GM18909 (cell line): ENCODE results near the gene RBMS3.
"Not testable (repeated sequence)": the region's sequence is repeated elsewhere in the genome, so short reads cannot be mapped to it uniquely, and the experiment has no call there.

Experiments
- ATAC-seq: cut with Tn5 transposase; IDR thresholded peaks from one replicate; pipeline ENCODE4 v1.9.1; 2021; ENCODE audit warnings: mild to moderate bottlenecking; ENCODE audit not compliant: unreplicated experiment, poor library complexity

Gene RBMS3

GRCh38 chr3:30026851-30027250, 746.0 kb downstream of the RBMS3 start:
- ATAC-seq: no peak

GRCh38 chr3:30034246-30034991, 753.5 kb downstream of the RBMS3 start:
- no peak for ATAC-seq

GRCh38 chr3:30035935-30036567, 755.2 kb downstream of the RBMS3 start:
- ATAC-seq: no peak

GRCh38 chr3:30040126-30040525, 759.3 kb downstream of the RBMS3 start:
- ATAC-seq: no peak

DNA sequence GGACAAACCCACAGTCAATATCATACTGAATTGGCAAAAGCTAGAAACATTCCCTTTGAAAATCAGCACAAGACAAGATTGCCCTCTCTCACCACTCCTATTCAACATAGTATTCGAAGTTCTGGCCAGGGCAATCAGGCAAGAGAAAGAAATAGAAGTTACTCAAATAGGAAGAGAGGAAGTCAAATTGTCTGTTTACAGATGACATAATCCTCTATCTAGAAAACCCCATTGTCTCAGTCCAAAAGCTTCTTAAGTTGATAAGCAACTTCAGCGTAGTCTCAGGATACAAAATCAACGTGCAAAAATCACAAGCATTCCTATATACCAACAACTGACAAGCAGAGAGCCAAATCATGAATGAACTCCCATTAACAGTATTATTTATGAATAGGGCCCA, 760.6 kb downstream of the RBMS3 start:
- ATAC-seq: not testable (repeated sequence)

GRCh38 chr3:30042274-30042859, 761.5 kb downstream of the RBMS3 start:
- ATAC-seq: peak; percentile 60

DNA sequence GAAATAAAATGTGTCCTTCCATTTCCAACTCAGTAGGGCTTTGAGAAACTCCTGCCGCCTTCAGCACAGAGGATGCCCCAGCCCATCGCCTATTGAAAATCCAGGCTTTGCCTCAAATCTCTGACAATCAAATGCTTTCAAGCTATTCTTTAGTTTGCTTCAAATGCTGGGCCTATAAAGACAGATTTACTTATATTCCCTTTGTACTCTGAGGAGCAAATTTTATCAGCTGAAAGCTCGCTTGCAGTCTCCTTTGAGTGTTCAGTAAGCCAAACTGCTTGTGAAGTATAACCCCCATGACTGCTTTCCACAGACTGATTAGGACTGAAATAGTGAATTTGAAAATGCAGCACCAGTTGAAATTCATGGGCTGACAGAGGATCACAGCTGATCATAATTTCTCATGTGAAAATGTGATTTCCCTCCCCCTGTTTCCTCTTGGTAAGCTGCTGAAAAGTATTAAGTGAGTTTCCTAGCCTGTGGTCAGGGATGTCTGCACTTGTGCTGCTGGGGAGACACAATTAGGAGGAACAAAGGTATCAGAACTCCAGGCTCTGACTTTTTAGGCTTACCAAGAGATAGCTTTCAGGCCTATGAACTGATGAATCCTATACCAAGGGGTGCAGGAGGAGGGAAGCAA, 762.2 kb downstream of the RBMS3 start:
- no peak for ATAC-seq

DNA sequence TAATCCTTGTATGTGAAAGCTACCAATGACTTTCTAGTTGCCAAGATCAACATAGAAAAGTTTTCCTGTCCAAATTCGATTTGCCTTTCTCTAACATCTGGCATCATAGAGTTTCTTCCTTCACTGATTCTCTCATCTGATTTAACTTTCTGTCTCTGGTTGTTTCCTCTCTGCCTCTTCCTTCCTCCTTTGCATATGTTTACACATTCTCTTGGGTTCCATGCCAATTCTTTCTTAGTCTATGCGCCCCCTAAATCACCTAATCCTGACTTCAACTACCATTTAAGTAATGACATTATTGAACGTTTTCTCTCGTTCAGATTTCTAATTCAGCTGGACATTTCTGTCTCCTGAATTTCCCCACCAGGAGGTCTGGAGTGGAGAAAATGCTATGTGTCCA, 763.6 kb downstream of the RBMS3 start:
- ATAC-seq: no peak

DNA sequence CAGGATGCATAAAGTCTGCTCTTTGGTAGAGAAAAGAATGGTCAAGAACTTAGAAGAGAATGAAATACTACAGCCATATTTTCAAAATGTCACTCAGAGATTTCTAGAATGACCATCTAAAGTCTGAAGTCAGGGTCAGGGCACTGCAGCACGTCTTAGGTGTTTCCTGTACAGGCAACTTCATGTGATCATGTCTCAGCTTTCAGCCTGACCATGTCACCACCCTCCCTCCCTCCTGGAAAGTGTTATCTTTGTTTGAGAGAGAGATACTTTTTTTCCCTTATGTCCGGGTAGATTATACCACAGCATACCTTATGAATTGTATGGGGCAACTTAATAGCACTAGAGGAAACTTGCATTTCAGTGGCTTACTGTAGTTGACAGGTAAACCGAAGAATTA, 767.6 kb downstream of the RBMS3 start:
- ATAC-seq: no peak

DNA sequence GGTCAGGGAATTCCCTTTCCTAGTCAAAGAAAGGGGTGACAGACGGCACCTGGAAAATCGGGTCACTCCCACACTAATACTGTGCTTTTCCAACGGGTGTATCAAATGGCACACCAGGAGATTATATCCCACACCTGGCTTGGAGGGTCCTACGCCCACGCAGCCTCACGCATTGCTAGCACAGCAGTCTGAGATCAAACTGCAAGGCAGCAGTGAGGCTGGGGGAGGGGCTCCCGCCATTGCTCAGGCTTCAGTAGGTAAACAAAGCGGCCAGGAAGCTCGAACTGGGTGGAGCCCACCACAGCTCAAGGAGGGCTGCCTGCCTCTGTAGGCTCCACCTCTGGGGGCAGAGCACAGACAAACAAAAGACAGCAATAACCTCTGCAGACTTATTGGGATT, 769.2 kb downstream of the RBMS3 start:
- ATAC-seq: not testable (repeated sequence)

DNA sequence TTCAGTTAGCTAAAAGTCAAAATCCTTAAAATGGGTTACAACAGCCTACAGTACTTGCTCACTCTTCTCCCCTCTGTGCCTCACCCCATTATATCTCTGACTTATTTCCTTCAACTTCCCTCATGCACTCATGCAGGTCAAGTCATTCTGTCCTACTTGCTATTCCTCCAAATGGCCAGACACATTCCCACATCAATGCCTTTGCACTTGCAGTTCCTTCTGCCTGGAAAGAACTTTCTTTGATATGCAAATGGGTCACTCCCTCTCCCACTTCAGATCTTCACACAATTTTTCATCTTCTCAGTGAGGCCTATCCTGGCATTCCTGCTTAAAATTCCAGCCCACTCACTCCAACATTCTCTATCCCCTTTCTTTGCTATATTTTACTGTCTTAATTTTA, 778.4 kb downstream of the RBMS3 start:
- ATAC-seq: no peak
